GM23338 (cell line): ENCODE results near the gene FNDC8.

Experiments
- CREB1 ChIP-seq: fragments of 250-450 bp; sonication (Bioruptor Pico); IDR thresholded peaks from 2 replicates; pipeline ENCODE4 v1.5.0; 2020; ENCODE audit warnings: low read depth, mild to moderate bottlenecking, moderate library complexity
- EZH2 ChIP-seq: fragments of 200-600 bp; sonication (generic); IDR thresholded peaks from one replicate; pipeline ENCODE4 v1.8.0; 2017; ENCODE audit warnings: antibody characterized with exemption, mild to moderate bottlenecking, low read depth; ENCODE audit not compliant: unreplicated experiment
- EZH2phosphoT487 ChIP-seq: fragments of 200-600 bp; sonication (generic); IDR thresholded peaks from one replicate; pipeline ENCODE4 v1.8.1; 2018; ENCODE audit warnings: antibody characterized with exemption; ENCODE audit not compliant: unreplicated experiment
- NANOG ChIP-seq: IDR thresholded peaks from 2 replicates; pipeline ENCODE4 v1.6.1; 2016; ENCODE audit warnings: antibody characterized with exemption, borderline replicate concordance
- POLR2AphosphoS5 ChIP-seq: IDR thresholded peaks from 2 replicates; pipeline ENCODE4 v1.6.1; 2016; ENCODE audit warnings: antibody characterized with exemption, low read depth
- TF ChIP-seq, protein P1 (sequence below), 2 experiments: fragments of 200-600 bp in 1 of 2; sonication (generic) in 1 of 2; conservative IDR thresholded peaks; 2 replicates each; pipeline versions ENCODE4 v1.5.1 to v1.6.1; 2016 to 2017; ENCODE audit warnings: antibody characterized with exemption in 2 of 2, low read depth in 2 of 2, mild to moderate bottlenecking in 2 of 2, moderate library complexity in 1 of 2
- TF ChIP-seq, protein P2 (sequence below): IDR thresholded peaks from 2 replicates; pipeline ENCODE4 v1.6.1; 2016; ENCODE audit warnings: antibody characterized with exemption
- TF ChIP-seq, protein P3 (sequence below): IDR thresholded peaks from one replicate; pipeline ENCODE4 v1.6.1; 2018; ENCODE audit warnings: antibody characterized with exemption; ENCODE audit not compliant: unreplicated experiment

DNA sequence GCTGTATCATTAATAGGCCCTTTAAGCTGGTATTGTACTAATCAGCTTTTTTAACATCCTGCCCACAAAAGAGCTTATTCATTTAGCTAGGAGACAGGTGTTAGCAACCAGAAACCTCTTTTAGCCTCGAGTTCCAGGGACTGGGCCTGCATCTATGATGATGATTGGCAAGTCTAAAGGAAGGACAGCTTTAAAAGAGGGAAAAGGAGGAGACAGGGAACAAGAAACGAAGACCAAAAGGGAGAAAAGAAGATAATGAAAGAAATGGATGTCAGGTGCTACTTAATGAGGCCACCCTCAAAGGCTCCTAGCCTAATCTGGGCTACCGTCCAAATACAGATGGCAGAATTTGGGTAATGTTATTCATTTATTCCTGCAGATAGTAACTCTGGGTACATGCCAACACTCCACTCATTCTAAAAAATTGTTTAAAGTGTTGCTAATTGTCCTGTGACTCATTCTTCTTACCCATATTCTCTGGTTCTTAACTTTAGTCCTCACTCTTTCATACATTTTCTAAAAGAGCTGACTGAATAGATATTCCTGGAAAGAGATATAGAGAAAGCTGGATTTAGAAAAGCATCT lies 39.2 kb upstream of the FNDC8 start:
- TF ChIP-seq POLR2AphosphoS5 (no peak), EZH2 (no peak), CREB1 (CRISPR knock-in tag) (no peak), EZH2phosphoT487 (no peak), NANOG (no peak)
- TF ChIP-seq, protein P1, sequence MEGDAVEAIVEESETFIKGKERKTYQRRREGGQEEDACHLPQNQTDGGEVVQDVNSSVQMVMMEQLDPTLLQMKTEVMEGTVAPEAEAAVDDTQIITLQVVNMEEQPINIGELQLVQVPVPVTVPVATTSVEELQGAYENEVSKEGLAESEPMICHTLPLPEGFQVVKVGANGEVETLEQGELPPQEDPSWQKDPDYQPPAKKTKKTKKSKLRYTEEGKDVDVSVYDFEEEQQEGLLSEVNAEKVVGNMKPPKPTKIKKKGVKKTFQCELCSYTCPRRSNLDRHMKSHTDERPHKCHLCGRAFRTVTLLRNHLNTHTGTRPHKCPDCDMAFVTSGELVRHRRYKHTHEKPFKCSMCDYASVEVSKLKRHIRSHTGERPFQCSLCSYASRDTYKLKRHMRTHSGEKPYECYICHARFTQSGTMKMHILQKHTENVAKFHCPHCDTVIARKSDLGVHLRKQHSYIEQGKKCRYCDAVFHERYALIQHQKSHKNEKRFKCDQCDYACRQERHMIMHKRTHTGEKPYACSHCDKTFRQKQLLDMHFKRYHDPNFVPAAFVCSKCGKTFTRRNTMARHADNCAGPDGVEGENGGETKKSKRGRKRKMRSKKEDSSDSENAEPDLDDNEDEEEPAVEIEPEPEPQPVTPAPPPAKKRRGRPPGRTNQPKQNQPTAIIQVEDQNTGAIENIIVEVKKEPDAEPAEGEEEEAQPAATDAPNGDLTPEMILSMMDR (conservative IDR thresholded peaks at IDR 0.05; ENCODE audit: low read depth in 2 of 2), result no peak
- TF ChIP-seq, protein P2, sequence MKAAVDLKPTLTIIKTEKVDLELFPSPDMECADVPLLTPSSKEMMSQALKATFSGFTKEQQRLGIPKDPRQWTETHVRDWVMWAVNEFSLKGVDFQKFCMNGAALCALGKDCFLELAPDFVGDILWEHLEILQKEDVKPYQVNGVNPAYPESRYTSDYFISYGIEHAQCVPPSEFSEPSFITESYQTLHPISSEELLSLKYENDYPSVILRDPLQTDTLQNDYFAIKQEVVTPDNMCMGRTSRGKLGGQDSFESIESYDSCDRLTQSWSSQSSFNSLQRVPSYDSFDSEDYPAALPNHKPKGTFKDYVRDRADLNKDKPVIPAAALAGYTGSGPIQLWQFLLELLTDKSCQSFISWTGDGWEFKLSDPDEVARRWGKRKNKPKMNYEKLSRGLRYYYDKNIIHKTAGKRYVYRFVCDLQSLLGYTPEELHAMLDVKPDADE, result no peak
- TF ChIP-seq, protein P3, sequence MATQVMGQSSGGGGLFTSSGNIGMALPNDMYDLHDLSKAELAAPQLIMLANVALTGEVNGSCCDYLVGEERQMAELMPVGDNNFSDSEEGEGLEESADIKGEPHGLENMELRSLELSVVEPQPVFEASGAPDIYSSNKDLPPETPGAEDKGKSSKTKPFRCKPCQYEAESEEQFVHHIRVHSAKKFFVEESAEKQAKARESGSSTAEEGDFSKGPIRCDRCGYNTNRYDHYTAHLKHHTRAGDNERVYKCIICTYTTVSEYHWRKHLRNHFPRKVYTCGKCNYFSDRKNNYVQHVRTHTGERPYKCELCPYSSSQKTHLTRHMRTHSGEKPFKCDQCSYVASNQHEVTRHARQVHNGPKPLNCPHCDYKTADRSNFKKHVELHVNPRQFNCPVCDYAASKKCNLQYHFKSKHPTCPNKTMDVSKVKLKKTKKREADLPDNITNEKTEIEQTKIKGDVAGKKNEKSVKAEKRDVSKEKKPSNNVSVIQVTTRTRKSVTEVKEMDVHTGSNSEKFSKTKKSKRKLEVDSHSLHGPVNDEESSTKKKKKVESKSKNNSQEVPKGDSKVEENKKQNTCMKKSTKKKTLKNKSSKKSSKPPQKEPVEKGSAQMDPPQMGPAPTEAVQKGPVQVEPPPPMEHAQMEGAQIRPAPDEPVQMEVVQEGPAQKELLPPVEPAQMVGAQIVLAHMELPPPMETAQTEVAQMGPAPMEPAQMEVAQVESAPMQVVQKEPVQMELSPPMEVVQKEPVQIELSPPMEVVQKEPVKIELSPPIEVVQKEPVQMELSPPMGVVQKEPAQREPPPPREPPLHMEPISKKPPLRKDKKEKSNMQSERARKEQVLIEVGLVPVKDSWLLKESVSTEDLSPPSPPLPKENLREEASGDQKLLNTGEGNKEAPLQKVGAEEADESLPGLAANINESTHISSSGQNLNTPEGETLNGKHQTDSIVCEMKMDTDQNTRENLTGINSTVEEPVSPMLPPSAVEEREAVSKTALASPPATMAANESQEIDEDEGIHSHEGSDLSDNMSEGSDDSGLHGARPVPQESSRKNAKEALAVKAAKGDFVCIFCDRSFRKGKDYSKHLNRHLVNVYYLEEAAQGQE, result no peak
